ENCODE measurements around the gene ACOX3.

The ACOX3 gene

DNA sequence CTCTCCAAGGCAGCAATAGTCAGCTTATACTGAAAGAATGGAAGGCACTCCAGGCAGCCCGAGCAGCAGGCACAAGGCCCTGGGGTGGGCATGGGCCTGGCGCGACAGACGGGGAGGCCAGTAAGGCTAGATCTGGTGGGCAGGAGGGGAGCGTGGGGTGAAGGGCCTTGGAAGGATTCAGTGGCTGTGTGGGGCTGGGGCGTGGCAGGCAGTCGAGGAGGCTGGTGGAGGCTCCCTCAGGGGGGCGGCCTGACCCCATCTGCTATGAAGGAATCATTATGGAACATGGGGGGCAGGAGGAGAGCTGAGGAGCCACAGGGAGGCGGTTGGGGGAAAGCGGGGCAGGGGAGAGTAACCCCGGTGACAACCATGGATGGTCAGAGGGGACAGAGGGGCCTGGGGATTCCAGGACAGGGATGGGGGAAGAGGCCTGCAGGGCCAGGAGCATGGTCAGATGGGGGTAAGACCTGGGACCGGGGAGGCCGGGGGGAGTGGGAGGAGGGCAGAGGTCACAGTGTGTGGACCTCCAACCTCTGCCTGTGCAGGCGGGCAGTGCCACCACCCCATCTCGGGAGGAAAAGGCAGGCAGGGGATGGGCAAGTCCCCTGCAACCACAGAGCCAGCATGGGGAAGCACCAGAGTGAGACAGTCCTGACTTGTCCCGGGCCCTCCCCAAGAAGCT is 70.3 kb downstream of the ACOX3 start:
- Mint-ChIP-seq H3K4me1 (no peaks in the 10 kb centered on the region), H3K4me3 (no peak overlapping the region), H3K36me3 (ENCODE audit: low read depth) (peaks cover 10% of the 10 kb centered on the region), H3K27me3 (ENCODE audit: low read depth) (peaks cover 4% of the 10 kb centered on the region), H3K9me3 (no peaks in the 10 kb centered on the region), H3K27ac (no peak overlapping the region)
- TF ChIP-seq, protein P1, sequence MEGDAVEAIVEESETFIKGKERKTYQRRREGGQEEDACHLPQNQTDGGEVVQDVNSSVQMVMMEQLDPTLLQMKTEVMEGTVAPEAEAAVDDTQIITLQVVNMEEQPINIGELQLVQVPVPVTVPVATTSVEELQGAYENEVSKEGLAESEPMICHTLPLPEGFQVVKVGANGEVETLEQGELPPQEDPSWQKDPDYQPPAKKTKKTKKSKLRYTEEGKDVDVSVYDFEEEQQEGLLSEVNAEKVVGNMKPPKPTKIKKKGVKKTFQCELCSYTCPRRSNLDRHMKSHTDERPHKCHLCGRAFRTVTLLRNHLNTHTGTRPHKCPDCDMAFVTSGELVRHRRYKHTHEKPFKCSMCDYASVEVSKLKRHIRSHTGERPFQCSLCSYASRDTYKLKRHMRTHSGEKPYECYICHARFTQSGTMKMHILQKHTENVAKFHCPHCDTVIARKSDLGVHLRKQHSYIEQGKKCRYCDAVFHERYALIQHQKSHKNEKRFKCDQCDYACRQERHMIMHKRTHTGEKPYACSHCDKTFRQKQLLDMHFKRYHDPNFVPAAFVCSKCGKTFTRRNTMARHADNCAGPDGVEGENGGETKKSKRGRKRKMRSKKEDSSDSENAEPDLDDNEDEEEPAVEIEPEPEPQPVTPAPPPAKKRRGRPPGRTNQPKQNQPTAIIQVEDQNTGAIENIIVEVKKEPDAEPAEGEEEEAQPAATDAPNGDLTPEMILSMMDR (IDR thresholded peaks at IDR 0.05; ENCODE audit: unreplicated experiment in 3 of 3): no peak

DNA sequence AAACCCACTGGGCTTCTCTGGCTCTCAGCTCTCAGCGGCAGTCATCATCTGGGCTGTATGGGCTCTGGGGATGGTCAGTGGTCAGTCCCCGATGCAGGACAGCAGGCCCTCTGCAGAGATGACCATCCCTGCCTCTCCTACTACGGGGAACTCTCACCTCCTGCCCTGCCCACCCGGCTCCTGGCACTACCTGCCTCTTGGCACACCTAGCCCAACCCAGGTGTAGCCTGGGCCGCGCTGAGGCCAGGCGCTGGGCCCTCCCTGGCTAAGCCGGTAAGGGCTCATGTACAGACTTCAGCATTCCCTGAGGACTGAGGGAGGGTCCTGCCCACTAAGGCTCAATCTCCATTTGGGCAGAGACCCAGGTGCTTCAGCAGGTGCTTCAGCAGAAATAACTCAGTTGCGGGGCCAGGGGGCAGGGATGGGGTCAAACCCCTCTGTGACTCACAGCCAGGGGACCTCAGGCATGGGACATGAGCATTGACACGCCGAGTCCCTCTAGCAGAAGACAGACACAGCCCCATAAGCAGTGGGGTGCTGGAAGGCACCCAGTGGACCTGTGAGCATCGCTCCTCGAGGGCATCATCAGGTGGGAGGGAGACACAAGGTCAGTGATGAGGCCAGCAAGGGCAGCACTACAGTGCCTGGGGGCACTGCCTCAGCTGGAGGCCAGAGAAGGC is 71.0 kb downstream of the ACOX3 start:
- H3K27me3 Mint-ChIP-seq (ENCODE audit: low read depth): peaks cover 4% of the 10 kb centered on the region
- H3K36me3 Mint-ChIP-seq (ENCODE audit: low read depth): peaks cover 10% of the 10 kb centered on the region
- no peak overlapping the region for H3K4me3 Mint-ChIP-seq
- no peaks in the 10 kb centered on the region for H3K4me1 Mint-ChIP-seq
- no peak overlapping the region for H3K27ac Mint-ChIP-seq
- H3K9me3 Mint-ChIP-seq: no peaks in the 10 kb centered on the region
- TF ChIP-seq, protein P1 (IDR thresholded peaks at IDR 0.05; ENCODE audit: unreplicated experiment in 3 of 3): no peak

DNA sequence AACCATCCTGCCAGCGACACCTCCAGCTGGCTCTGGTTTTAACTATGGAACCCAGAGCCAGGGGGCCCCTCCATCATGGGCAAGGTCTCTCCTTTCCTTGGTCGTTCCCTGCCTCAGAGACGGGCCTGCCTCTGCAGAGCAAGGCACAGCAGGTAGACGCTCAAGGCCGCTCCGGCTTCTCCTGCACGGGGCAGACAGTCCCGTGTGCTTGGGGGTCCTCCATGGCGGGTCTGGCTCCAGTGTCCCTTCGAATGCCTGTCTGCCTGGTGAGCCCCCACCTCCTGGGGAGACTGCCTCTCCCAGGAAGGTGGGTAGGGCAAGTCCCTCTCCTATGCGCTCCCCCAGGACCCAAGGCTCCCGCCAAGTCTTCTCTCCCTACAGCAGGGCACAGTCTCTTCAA is 71.5 kb downstream of the ACOX3 start:
- TF ChIP-seq, protein P1 (IDR thresholded peaks at IDR 0.05; ENCODE audit: unreplicated experiment in 3 of 3): no peak
- no peak overlapping the region for H3K4me3 Mint-ChIP-seq
- no peak overlapping the region for H3K27ac Mint-ChIP-seq
- peaks cover 4% of the 10 kb centered on the region for H3K9me3 Mint-ChIP-seq
- H3K36me3 Mint-ChIP-seq (ENCODE audit: low read depth): peaks cover 15% of the 10 kb centered on the region
- peaks cover 4% of the 10 kb centered on the region for H3K27me3 Mint-ChIP-seq (ENCODE audit: low read depth)
- no peaks in the 10 kb centered on the region for H3K4me1 Mint-ChIP-seq

DNA sequence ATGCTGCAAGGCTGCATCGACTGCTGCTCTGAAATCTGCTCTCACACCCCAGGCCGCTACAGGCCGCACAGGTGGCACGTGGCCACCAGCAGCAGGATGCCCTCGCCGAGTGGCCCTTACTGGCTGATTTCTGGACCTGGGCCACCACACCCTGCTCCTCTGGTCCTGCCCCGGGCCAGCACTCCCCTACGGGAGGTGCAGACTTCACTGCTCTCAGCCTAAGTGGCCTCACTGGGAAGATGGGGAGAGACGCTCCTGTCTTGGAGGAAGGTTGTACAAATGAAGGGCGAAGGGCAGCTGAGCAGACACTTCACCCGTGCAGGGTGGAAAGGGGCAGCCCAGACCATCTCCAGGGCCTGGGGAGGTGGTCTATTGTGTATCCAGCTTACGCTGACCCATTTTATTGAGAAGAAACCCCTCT is 72.5 kb downstream of the ACOX3 start:
- Mint-ChIP-seq H3K27me3 (ENCODE audit: low read depth) (peaks cover 4% of the 10 kb centered on the region), H3K4me1 (no peaks in the 10 kb centered on the region), H3K9me3 (peaks cover 9% of the 10 kb centered on the region), H3K36me3 (ENCODE audit: low read depth) (peaks cover 17% of the 10 kb centered on the region), H3K27ac (no peak overlapping the region), H3K4me3 (no peak overlapping the region)
- TF ChIP-seq, protein P1 (IDR thresholded peaks at IDR 0.05; ENCODE audit: unreplicated experiment in 3 of 3): no peak

DNA sequence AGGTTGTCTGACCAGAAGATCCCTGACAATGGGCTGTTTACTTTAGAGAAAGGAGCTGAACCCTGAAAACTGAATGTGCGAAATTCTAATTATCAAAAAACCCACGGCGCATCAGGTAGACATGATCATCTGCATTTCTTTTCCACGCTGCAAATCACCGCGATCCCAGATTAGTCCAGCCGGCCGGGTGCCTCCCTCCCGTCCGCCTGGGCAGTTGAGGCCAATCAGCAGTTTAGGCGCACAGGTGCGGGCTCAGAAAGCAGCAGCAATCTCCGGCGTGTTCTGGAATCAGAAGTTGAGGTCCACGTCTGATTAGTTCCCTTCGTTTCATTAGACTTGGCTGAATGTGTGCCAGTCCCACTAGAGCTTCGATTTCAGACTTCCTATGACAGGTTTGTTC is 73.9 kb downstream of the ACOX3 start:
- H3K27ac Mint-ChIP-seq: no peak overlapping the region
- peaks cover 17% of the 10 kb centered on the region for H3K36me3 Mint-ChIP-seq (ENCODE audit: low read depth)
- TF ChIP-seq, protein P1 (IDR thresholded peaks at IDR 0.05; ENCODE audit: unreplicated experiment in 3 of 3): no peak
- peaks cover 4% of the 10 kb centered on the region for H3K27me3 Mint-ChIP-seq (ENCODE audit: low read depth)
- no peak overlapping the region for H3K4me3 Mint-ChIP-seq
- no peaks in the 10 kb centered on the region for H3K4me1 Mint-ChIP-seq
- peaks cover 10% of the 10 kb centered on the region for H3K9me3 Mint-ChIP-seq

DNA sequence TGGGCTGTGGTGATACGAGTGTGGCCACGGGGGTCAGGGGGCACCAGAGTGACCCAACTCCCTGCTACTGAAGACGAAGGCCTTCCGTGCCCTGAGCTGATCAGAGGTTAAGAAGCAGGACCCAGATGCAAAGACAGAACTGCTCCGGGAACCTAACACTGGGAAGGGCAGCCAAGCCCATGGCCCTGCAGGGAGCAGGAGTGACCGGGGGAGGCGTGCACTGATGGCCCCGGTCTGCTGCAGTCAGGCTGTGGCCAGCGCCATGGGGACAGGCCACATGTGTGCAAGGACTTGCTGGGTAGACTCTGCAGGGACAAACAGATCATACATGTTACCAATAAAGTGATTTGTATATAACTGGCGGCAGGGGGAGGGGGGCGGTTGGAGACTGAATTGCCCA is 74.6 kb downstream of the ACOX3 start:
- peaks cover 4% of the 10 kb centered on the region for H3K27me3 Mint-ChIP-seq (ENCODE audit: low read depth)
- TF ChIP-seq, protein P1 (IDR thresholded peaks at IDR 0.05; ENCODE audit: unreplicated experiment in 3 of 3): no peak
- H3K4me1 Mint-ChIP-seq: no peaks in the 10 kb centered on the region
- H3K27ac Mint-ChIP-seq: no peak overlapping the region
- peaks cover 17% of the 10 kb centered on the region for H3K36me3 Mint-ChIP-seq (ENCODE audit: low read depth)
- peaks cover 11% of the 10 kb centered on the region for H3K9me3 Mint-ChIP-seq
- H3K4me3 Mint-ChIP-seq: no peak overlapping the region
